HL-60/S4 treated with retinoic acid at 250 ng/mL for 4 days and 3 days (cell line): ENCODE data around the gene TFF1.

ENCODE experiments used
- in situ Hi-C: fragments of 300-500 bp; cut with MboI; formaldehyde crosslinking; loops from 2 replicates; pipeline ENCODE4 v1.7.0; 2022; ENCODE audit warnings: low sequenced_read_pairs

Gene TFF1

GRCh38 chr21:42364304-42364865, 1.9 kb downstream of the TFF1 start:
- in situ Hi-C loops, result no loop called here

GRCh38 chr21:42363312-42363711, 3.0 kb downstream of the TFF1 start:
- in situ Hi-C loops, result no loop called here

GRCh38 chr21:42362700-42363099, 3.6 kb downstream of the TFF1 start:
- in situ Hi-C loops, result no loop called here

GRCh38 chr21:42362198-42362597, 4.1 kb downstream of the TFF1 start:
- in situ Hi-C loops, result no loop called here

- in situ Hi-C loops, result no loop called here
Measured at GRCh38 chr21:42361286-42361685, 5.0 kb downstream of the TFF1 start.

- in situ Hi-C loops, result no loop called here
Measured at GRCh38 chr21:42360317-42360716, 6.0 kb downstream of the TFF1 start.

GRCh38 chr21:42358937-42359336, 7.4 kb downstream of the TFF1 start:
- in situ Hi-C loops, result no loop called here

- in situ Hi-C loops, result no loop called here
Measured at GRCh38 chr21:42358261-42358660, 8.1 kb downstream of the TFF1 start.

GRCh38 chr21:42357307-42357706, 9.0 kb downstream of the TFF1 start:
- in situ Hi-C loops, result no loop called here

- in situ Hi-C loops, result no loop called here
Measured at GRCh38 chr21:42356650-42357049, 9.7 kb downstream of the TFF1 start.

- in situ Hi-C loops, result no loop called here
Measured at GRCh38 chr21:42356046-42356445, 10.3 kb downstream of the TFF1 start.

GRCh38 chr21:42353623-42354022, 12.7 kb downstream of the TFF1 start:
- in situ Hi-C loops, result no loop called here

- in situ Hi-C loops, result no loop called here
Measured at GRCh38 chr21:42352441-42353095, 13.8 kb downstream of the TFF1 start.

- in situ Hi-C loops, result no loop called here
Measured at GRCh38 chr21:42351626-42352440, 14.5 kb downstream of the TFF1 start.

GRCh38 chr21:42350927-42351426, 15.4 kb downstream of the TFF1 start, which contains the start of gene TFF2:
Gene TFF2, minus strand, starts transcription at chr21:42350994. Its CDS starts 37 bp downstream, at chr21:42350957.
- in situ Hi-C loops, result no loop called here

GRCh38 chr21:42350318-42350910, 15.9 kb downstream of the TFF1 start:
- in situ Hi-C loops, result no loop called here

- in situ Hi-C loops, result no loop called here
Measured at GRCh38 chr21:42349420-42350317, 16.7 kb downstream of the TFF1 start.

GRCh38 chr21:42348762-42349161, 17.6 kb downstream of the TFF1 start:
- in situ Hi-C loops, result no loop called here

- in situ Hi-C loops, result no loop called here
Measured at GRCh38 chr21:42347601-42348327, 18.6 kb downstream of the TFF1 start.
